ENCODE data around the gene ZCWPW2. TPM values are rescaled to one million over a fixed set of nuclear protein-coding genes. Genes with fewer than 3 reads are reported as not detected.
A peak's percentile ranks its signal among the peaks of the same experiment; 100 is the strongest.

ZCWPW2 gene
- total and polyA plus RNA-seq, 9 of the 15 experiments (the other 6 are each of a cell fraction or from before 2014, with no cell fraction given), result 0.10 to 0.77 (median 0.44) TPM

- Histone ChIP-seq H3K9ac (ENCODE audit: insufficient read depth in 1 of 2, low read depth in 2 of 2, low read length in 2 of 2) (no peak overlapping the region), H3K9me1 (ENCODE audit: control insufficient read depth, insufficient read depth, low read length) (no peaks in the 10 kb centered on the region), H3K4me1 (replicated peaks in 1 of 2; ENCODE audit: control insufficient read depth in 2 of 2, insufficient read depth in 2 of 2, low read length in 2 of 2) (no peaks in the 10 kb centered on the region), H3K9me3 (replicated peaks; ENCODE audit: control insufficient read depth, insufficient read depth, low read depth, low read length) (no peaks in the 10 kb centered on the region), H4K20me1 (replicated peaks; ENCODE audit: control insufficient read depth, insufficient read depth, low read length) (no peaks in the 10 kb centered on the region), H3K27me3 (ENCODE audit: control insufficient read depth in 2 of 2, insufficient read depth in 2 of 2, low read length in 2 of 2) (no peaks in the 10 kb centered on the region), H3K36me3 (ENCODE audit: control insufficient read depth, insufficient read depth, low read length) (peaks cover 10% of the 10 kb centered on the region; the same call in 1 of the 3 replicates), H3K27ac (ENCODE audit: extremely low read depth, low read depth, low read length) (no peak overlapping the region), H3K4me3 (no peak overlapping the region), H3K4me2 (ENCODE audit: insufficient read depth, low read length) (no peak overlapping the region), H2AFZ (ENCODE audit: low read depth, low read length) (no peak overlapping the region), H3K79me2 (ENCODE audit: control insufficient read depth, insufficient read depth, low read length) (no peaks in the 10 kb centered on the region)
- intact Hi-C loops (cut with micrococcal nuclease), result no loop called here
- CTCF ChIA-PET (ENCODE audit: low intra/inter-chr PET ratio), result no interaction called here
- no TSS peak for BruUV-seq (replicated peaks)
- FAIRE-seq (no peak), DNase-seq (ENCODE audit: extremely low read depth in 1 of 4, low spot score in 3 of 4) (no peak), ATAC-seq (no peak)
- in situ Hi-C loops (cut with MboI), result no loop called here
- TF ChIP-seq HNRNPK (IDR thresholded peaks at IDR 0.05; ENCODE audit: low read depth, low read length, poor library complexity, severe bottlenecking) (peak; percentile 73), HNRNPL (IDR thresholded peaks at IDR 0.05; ENCODE audit: low read depth, low read length) (no peak), PCBP1 (IDR thresholded peaks at IDR 0.05; ENCODE audit: low read depth, low read length, poor library complexity, severe bottlenecking) (peak; percentile 92), PCBP2 (IDR thresholded peaks at IDR 0.05; ENCODE audit: low read depth, low read length, poor library complexity, severe bottlenecking) (peak; percentile 82)
- POLR2A ChIA-PET, result no interaction called here
- 91% methylated on average over 5 of the region's 5 CpGs for WGBS (ENCODE audit: insufficient coverage, low coverage, missing lambda C conversion rate)
Observed at GRCh38 chr3:28300345-28300962, 48.1 kb upstream of the ZCWPW2 start.

- ChIA-PET POLR2A (no interaction called here), CTCF (ENCODE audit: low intra/inter-chr PET ratio) (no interaction called here)
- H3K9me1 ChIP-seq (ENCODE audit: control insufficient read depth, insufficient read depth, low read length), result no peaks in the 10 kb centered on the region
- TF ChIP-seq ZBTB43 (CRISPR knock-in tag; IDR thresholded peaks at IDR 0.05) (no peak), ZNF589 (CRISPR knock-in tag; IDR thresholded peaks at IDR 0.05; ENCODE audit: low read depth) (no peak), FOXK1 (CRISPR knock-in tag; IDR thresholded peaks at IDR 0.05; ENCODE audit: borderline replicate concordance) (no peak), NFIX (CRISPR knock-in tag; IDR thresholded peaks at IDR 0.05; ENCODE audit: low read depth) (0 out of 2 replicates have a peak, but pooled peaks have one; percentile 27), ESRRB (CRISPR knock-in tag; IDR thresholded peaks at IDR 0.05; ENCODE audit: borderline replicate concordance) (no peak), ZNF75A (CRISPR knock-in tag; IDR thresholded peaks at IDR 0.05) (no peak)
Observed at GRCh38 chr3:28301688-28302087, 46.8 kb upstream of the ZCWPW2 start.

More at GRCh38 chr3:28301688-28302087, 46.8 kb upstream of the ZCWPW2 start:
- peaks cover 10% of the 10 kb centered on the region; the same call in 1 of the 3 replicates for H3K36me3 ChIP-seq (ENCODE audit: control insufficient read depth, insufficient read depth, low read length)
- no peaks in the 10 kb centered on the region for H3K27me3 ChIP-seq (ENCODE audit: control insufficient read depth in 2 of 2, insufficient read depth in 2 of 2, low read length in 2 of 2)
- intact Hi-C loops (cut with micrococcal nuclease) (no loop called here), in situ Hi-C loops (cut with MboI) (no loop called here)
- no peak overlapping the region for H2AFZ ChIP-seq (ENCODE audit: low read depth, low read length)
- H3K9me3 ChIP-seq (replicated peaks; ENCODE audit: control insufficient read depth, insufficient read depth, low read depth, low read length), result no peaks in the 10 kb centered on the region
- 86% methylated on average over 4 of the region's 4 CpGs for WGBS (ENCODE audit: insufficient coverage, low coverage, missing lambda C conversion rate)
- H4K20me1 ChIP-seq (replicated peaks; ENCODE audit: control insufficient read depth, insufficient read depth, low read length), result no peaks in the 10 kb centered on the region
- ATAC-seq, result no peak; the same call in 2 of the 3 replicates
- no peak overlapping the region for H3K4me3 ChIP-seq
- no TSS peak for BruUV-seq (replicated peaks)
- H3K79me2 ChIP-seq (ENCODE audit: control insufficient read depth, insufficient read depth, low read length), result no peaks in the 10 kb centered on the region
- no peak for FAIRE-seq
- no peak overlapping the region for H3K4me2 ChIP-seq (ENCODE audit: insufficient read depth, low read length)
- H3K4me1 ChIP-seq (replicated peaks in 1 of 2; ENCODE audit: control insufficient read depth in 2 of 2, insufficient read depth in 2 of 2, low read length in 2 of 2), result no peaks in the 10 kb centered on the region
- DNase-seq (ENCODE audit: extremely low read depth in 1 of 4, low spot score in 3 of 4), result no peak
- no peak overlapping the region for H3K9ac ChIP-seq (ENCODE audit: insufficient read depth in 1 of 2, low read depth in 2 of 2, low read length in 2 of 2)
- no peak overlapping the region for H3K27ac ChIP-seq (ENCODE audit: extremely low read depth, low read depth, low read length)
